ENCODE data around the gene ZNF385D.

The ZNF385D gene

DNA sequence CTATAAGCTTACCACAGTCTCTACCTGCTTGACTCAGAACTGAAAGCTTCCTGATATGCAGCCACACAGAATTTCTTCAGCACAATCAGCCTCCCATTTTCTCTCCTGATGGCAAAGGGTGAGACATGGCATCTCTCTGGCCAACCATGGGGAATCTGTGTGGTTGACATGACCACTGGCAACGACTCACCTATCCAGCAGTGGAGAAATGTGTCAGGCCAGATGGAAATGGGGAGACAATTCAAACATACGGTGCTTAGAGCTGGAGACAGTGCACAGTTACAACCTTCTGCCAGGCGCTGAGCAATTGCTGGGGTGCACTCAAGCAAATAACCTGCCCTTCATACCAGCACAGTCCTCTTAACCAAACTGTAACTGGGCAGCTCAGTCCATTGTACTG lies 3.6 kb downstream of the ZNF385D start:
- Histone ChIP-seq H3K4me3 (ENCODE audit: insufficient read depth in 1 of 2, low read depth in 1 of 2, low read length in 2 of 2) (peak overlapping the region in 1 of 2 experiments; percentile 94), H3K4me2 (ENCODE audit: low read length, poor library complexity, severe bottlenecking) (peak overlapping the region; percentile 51), H3K14ac (ENCODE audit: low read length in 2 of 2) (no peak overlapping the region), H3K23ac (ENCODE audit: low read length in 2 of 2) (no peak overlapping the region), H3K18ac (ENCODE audit: low read depth in 1 of 2, low read length in 2 of 2) (no peak overlapping the region), H3K4me1 (ENCODE audit: control insufficient read depth, insufficient read depth, low read depth, low read length) (peaks cover 1% of the 10 kb centered on the region), H2BK120ac (ENCODE audit: low read depth, low read length) (no peak overlapping the region), H2AFZ (ENCODE audit: low read depth, low read length) (no peak overlapping the region), H3K79me1 (replicated peaks; ENCODE audit: low read length, poor library complexity, severe bottlenecking) (peaks cover 6% of the 10 kb centered on the region), H3K9ac (ENCODE audit: low read length) (peak overlapping the region; percentile 87), H3K36me3 (ENCODE audit: control insufficient read depth in 1 of 2, insufficient read depth in 2 of 2, low read depth in 1 of 2, low read length in 2 of 2) (no peaks in the 10 kb centered on the region), H2BK12ac (ENCODE audit: low read length in 2 of 2) (no peak overlapping the region), H2AK5ac (ENCODE audit: low read length, severe bottlenecking) (no peak overlapping the region), H2BK15ac (ENCODE audit: low read depth, poor library complexity, severe bottlenecking) (no peak overlapping the region), H3K9me3 (ENCODE audit: control insufficient read depth, low read length) (no peaks in the 10 kb centered on the region), H3K27me3 (ENCODE audit: control insufficient read depth in 1 of 2, insufficient read depth in 1 of 2, low read length in 2 of 2) (no peaks in the 10 kb centered on the region), H4K8ac (ENCODE audit: low read length) (no peak overlapping the region), H2BK5ac (ENCODE audit: low read depth, low read length, poor library complexity, severe bottlenecking) (peak overlapping the region; percentile 85), H3K27ac (ENCODE audit: low read length, poor library complexity, severe bottlenecking) (peak overlapping the region; percentile 77), H3K4ac (ENCODE audit: low read depth in 1 of 2, low read length in 2 of 2) (no peak overlapping the region), H4K91ac (ENCODE audit: low read length) (no peak overlapping the region)
- WGBS = 85% methylated on average over 3 of the region's 3 CpGs
- DNase-seq = no peak

DNA sequence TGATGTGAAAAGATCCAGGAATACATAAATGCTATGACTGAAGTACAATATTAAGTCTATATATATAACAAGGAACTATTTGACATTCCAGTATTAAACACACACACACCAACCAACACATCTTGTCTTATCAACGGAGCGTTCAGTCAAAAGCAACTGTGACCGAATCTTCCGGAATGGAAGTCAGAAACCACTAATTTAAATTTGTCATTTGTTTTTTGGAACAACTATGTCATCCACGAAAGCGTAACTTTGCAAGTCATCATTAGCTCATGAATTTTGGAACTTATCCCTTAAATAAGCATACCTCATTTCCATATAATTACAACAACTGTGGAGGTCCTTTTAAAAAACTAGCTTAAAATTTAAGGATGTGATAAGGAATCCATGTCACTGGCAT lies 5.0 kb downstream of the ZNF385D start:
- Histone ChIP-seq H2AK5ac (ENCODE audit: low read length, severe bottlenecking) (no peak overlapping the region), H3K9me3 (ENCODE audit: control insufficient read depth, low read length) (no peaks in the 10 kb centered on the region), H3K36me3 (ENCODE audit: control insufficient read depth in 1 of 2, insufficient read depth in 2 of 2, low read depth in 1 of 2, low read length in 2 of 2) (no peaks in the 10 kb centered on the region), H4K8ac (ENCODE audit: low read length) (no peak overlapping the region), H3K79me1 (replicated peaks; ENCODE audit: low read length, poor library complexity, severe bottlenecking) (peaks cover 9% of the 10 kb centered on the region), H3K4me1 (ENCODE audit: control insufficient read depth, insufficient read depth, low read depth, low read length) (peaks cover 2% of the 10 kb centered on the region), H3K14ac (ENCODE audit: low read length in 2 of 2) (no peak overlapping the region), H3K27ac (ENCODE audit: low read length, poor library complexity, severe bottlenecking) (peak overlapping the region; percentile 21), H3K4ac (ENCODE audit: low read depth in 1 of 2, low read length in 2 of 2) (no peak overlapping the region), H2BK5ac (ENCODE audit: low read depth, low read length, poor library complexity, severe bottlenecking) (no peak overlapping the region), H3K4me2 (ENCODE audit: low read length, poor library complexity, severe bottlenecking) (no peak overlapping the region), H4K91ac (ENCODE audit: low read length) (no peak overlapping the region), H3K18ac (ENCODE audit: low read depth in 1 of 2, low read length in 2 of 2) (no peak overlapping the region), H2BK120ac (ENCODE audit: low read depth, low read length) (no peak overlapping the region), H2BK15ac (ENCODE audit: low read depth, poor library complexity, severe bottlenecking) (no peak overlapping the region), H3K4me3 (ENCODE audit: insufficient read depth in 1 of 2, low read depth in 1 of 2, low read length in 2 of 2) (no peak overlapping the region), H2BK12ac (ENCODE audit: low read length in 2 of 2) (no peak overlapping the region), H3K9ac (ENCODE audit: low read length) (peak overlapping the region; percentile 39), H3K23ac (ENCODE audit: low read length in 2 of 2) (no peak overlapping the region), H2AFZ (ENCODE audit: low read depth, low read length) (no peak overlapping the region), H3K27me3 (ENCODE audit: control insufficient read depth in 1 of 2, insufficient read depth in 1 of 2, low read length in 2 of 2) (no peaks in the 10 kb centered on the region)
- DNase-seq = no peak
- WGBS = 95% methylated on average over 6 of the region's 6 CpGs

DNA sequence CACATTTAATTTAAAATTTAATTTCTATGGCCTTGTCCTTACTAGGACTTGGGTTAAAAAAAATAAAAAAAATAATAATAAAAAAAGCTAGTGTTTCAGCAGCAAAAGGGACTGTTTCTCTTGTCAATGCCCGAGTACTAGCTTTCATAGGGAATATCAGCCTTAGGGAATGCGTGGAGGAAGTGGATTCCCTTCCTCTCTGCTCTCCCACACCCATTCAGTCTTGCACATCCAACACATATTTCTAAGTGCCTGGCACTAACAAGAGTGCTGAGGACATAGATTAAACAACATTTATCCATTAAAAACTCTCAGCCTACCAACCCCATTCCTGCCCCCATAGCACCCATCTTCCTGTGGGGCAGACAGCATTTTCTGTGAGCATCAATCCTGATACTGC lies 6.2 kb downstream of the ZNF385D start:
- Histone ChIP-seq H2BK15ac (ENCODE audit: low read depth, poor library complexity, severe bottlenecking) (no peak overlapping the region), H4K91ac (ENCODE audit: low read length) (no peak overlapping the region)
- WGBS = 69% methylated on average over 2 of the region's 2 CpGs

DNA sequence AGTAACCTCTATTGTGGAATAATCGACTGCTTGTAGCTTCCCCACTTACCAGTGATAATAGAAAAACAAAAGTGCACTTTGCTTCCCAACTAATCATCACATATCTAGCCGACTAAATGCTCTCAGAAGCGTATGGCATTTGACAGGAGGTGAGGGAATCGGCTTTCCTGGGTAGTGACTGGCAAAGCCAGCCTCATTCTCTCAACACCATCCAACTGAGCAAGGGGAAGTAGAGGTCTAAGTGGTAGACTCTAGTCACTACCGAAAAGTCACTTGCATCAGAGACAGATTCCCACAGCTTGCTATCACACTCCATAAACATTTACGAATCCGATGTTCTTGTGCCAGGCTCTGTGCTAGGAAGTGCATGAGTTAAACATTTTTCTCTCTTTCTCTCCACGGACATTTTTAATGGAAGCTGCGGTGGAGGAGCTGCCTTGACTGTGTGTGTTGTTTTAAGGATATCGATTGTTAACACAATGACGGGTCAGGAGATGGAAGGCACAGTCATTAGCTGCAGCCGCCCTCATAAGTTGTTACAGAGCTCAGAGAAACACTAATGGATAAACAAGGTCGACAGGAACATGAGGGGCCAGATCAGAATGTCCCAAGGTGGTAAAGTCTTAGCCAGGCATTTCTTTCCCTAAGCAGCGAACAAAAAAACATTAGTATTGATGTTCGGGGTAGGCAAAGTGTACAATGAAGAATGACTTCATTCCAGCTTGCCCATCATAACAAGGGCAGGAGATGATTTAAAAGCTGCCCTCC lies 11.9 kb downstream of the ZNF385D start:
- Histone ChIP-seq H3K4me2 (ENCODE audit: low read length, poor library complexity, severe bottlenecking) (no peak overlapping the region), H3K9ac (ENCODE audit: low read length) (no peak overlapping the region), H2AK5ac (ENCODE audit: low read length, severe bottlenecking) (no peak overlapping the region), H2BK12ac (ENCODE audit: low read length in 2 of 2) (no peak overlapping the region), H3K27ac (ENCODE audit: low read length, poor library complexity, severe bottlenecking) (no peak overlapping the region), H2BK15ac (ENCODE audit: low read depth, poor library complexity, severe bottlenecking) (no peak overlapping the region), H3K4me1 (ENCODE audit: control insufficient read depth, insufficient read depth, low read depth, low read length) (peaks cover 3% of the 10 kb centered on the region), H3K23ac (ENCODE audit: low read length in 2 of 2) (no peak overlapping the region), H4K91ac (ENCODE audit: low read length) (no peak overlapping the region), H3K36me3 (ENCODE audit: control insufficient read depth in 1 of 2, insufficient read depth in 2 of 2, low read depth in 1 of 2, low read length in 2 of 2) (no peaks in the 10 kb centered on the region), H3K27me3 (ENCODE audit: control insufficient read depth in 1 of 2, insufficient read depth in 1 of 2, low read length in 2 of 2) (no peaks in the 10 kb centered on the region), H2BK120ac (ENCODE audit: low read depth, low read length) (no peak overlapping the region), H3K14ac (ENCODE audit: low read length in 2 of 2) (no peak overlapping the region), H2AFZ (ENCODE audit: low read depth, low read length) (no peak overlapping the region), H4K8ac (ENCODE audit: low read length) (no peak overlapping the region), H3K79me1 (replicated peaks; ENCODE audit: low read length, poor library complexity, severe bottlenecking) (peaks cover 26% of the 10 kb centered on the region), H3K18ac (ENCODE audit: low read depth in 1 of 2, low read length in 2 of 2) (no peak overlapping the region), H3K9me3 (ENCODE audit: control insufficient read depth, low read length) (no peaks in the 10 kb centered on the region), H2BK5ac (ENCODE audit: low read depth, low read length, poor library complexity, severe bottlenecking) (no peak overlapping the region), H3K4me3 (ENCODE audit: insufficient read depth in 1 of 2, low read depth in 1 of 2, low read length in 2 of 2) (no peak overlapping the region), H3K4ac (ENCODE audit: low read depth in 1 of 2, low read length in 2 of 2) (no peak overlapping the region)
- 75% methylated on average over 10 of the region's 15 CpGs for WGBS
- DNase-seq = no peak

More for the DNA sequence above, 6.2 kb downstream of the ZNF385D start:
- Histone ChIP-seq H3K9ac (ENCODE audit: low read length) (no peak overlapping the region), H3K9me3 (ENCODE audit: control insufficient read depth, low read length) (no peaks in the 10 kb centered on the region), H3K27ac (ENCODE audit: low read length, poor library complexity, severe bottlenecking) (no peak overlapping the region), H3K79me1 (replicated peaks; ENCODE audit: low read length, poor library complexity, severe bottlenecking) (peaks cover 16% of the 10 kb centered on the region), H3K36me3 (ENCODE audit: control insufficient read depth in 1 of 2, insufficient read depth in 2 of 2, low read depth in 1 of 2, low read length in 2 of 2) (no peaks in the 10 kb centered on the region), H2BK5ac (ENCODE audit: low read depth, low read length, poor library complexity, severe bottlenecking) (no peak overlapping the region), H4K8ac (ENCODE audit: low read length) (no peak overlapping the region), H2BK12ac (ENCODE audit: low read length in 2 of 2) (no peak overlapping the region), H3K14ac (ENCODE audit: low read length in 2 of 2) (no peak overlapping the region), H3K4me1 (ENCODE audit: control insufficient read depth, insufficient read depth, low read depth, low read length) (peaks cover 4% of the 10 kb centered on the region), H2BK120ac (ENCODE audit: low read depth, low read length) (no peak overlapping the region), H3K27me3 (ENCODE audit: control insufficient read depth in 1 of 2, insufficient read depth in 1 of 2, low read length in 2 of 2) (no peaks in the 10 kb centered on the region), H3K4me2 (ENCODE audit: low read length, poor library complexity, severe bottlenecking) (no peak overlapping the region), H2AFZ (ENCODE audit: low read depth, low read length) (no peak overlapping the region), H3K18ac (ENCODE audit: low read depth in 1 of 2, low read length in 2 of 2) (no peak overlapping the region), H3K23ac (ENCODE audit: low read length in 2 of 2) (no peak overlapping the region), H3K4me3 (ENCODE audit: insufficient read depth in 1 of 2, low read depth in 1 of 2, low read length in 2 of 2) (no peak overlapping the region), H2AK5ac (ENCODE audit: low read length, severe bottlenecking) (no peak overlapping the region), H3K4ac (ENCODE audit: low read depth in 1 of 2, low read length in 2 of 2) (no peak overlapping the region)
- no peak for DNase-seq
